Memory B cell (primary cell): ENCODE measurements around the gene GPX4.
"Not testable (repeated sequence)": the region's sequence is repeated elsewhere in the genome, so short reads cannot be mapped to it uniquely, and the experiment has no call there.

ENCODE experiments used
- ATAC-seq: fragments of 150-1000 bp; cut with Tn5 transposase; 2 replicates; pipeline ENCODE4 v1.10.0; 2021; ENCODE audit warnings: low read depth, mild to moderate bottlenecking, moderate library complexity
- DNase-seq, 2 donors: peaks; one replicate each; pipeline ENCODE4 v3.0.0; 2022; ENCODE audit warnings: low spot score in 2 of 2
- H3K27ac Mint-ChIP-seq: one replicate; pipeline ENCODE4 v1.8.0; 2022; ENCODE audit warnings: mild to moderate bottlenecking, moderate library complexity, mixed read lengths
- H3K27me3 Mint-ChIP-seq: one replicate; pipeline ENCODE4 v1.8.0; 2022; ENCODE audit warnings: mixed read lengths
- H3K36me3 Mint-ChIP-seq: one replicate; pipeline ENCODE4 v1.8.0; 2022; ENCODE audit warnings: mild to moderate bottlenecking, mixed read lengths
- H3K4me1 Mint-ChIP-seq: one replicate; pipeline ENCODE4 v1.8.0; 2022; ENCODE audit warnings: mixed read lengths
- H3K4me3 Mint-ChIP-seq: one replicate; pipeline ENCODE4 v1.8.0; 2022; ENCODE audit warnings: mild to moderate bottlenecking, moderate library complexity, mixed read lengths
- H3K9me3 Mint-ChIP-seq: one replicate; pipeline ENCODE4 v1.8.0; 2022; ENCODE audit warnings: mixed read lengths

The GPX4 gene

GRCh38 chr19:1118999-1119398 is 15.2 kb downstream of the GPX4 start:
- no peak for DNase-seq
- Mint-ChIP-seq H3K4me3 (no peak overlapping the region), H3K9me3 (no peaks in the 10 kb centered on the region), H3K36me3 (peaks cover 12% of the 10 kb centered on the region), H3K27me3 (no peaks in the 10 kb centered on the region), H3K4me1 (peaks cover 2% of the 10 kb centered on the region), H3K27ac (no peak overlapping the region)
- no peak for ATAC-seq

GRCh38 chr19:1119475-1120217 is 15.9 kb downstream of the GPX4 start:
- Mint-ChIP-seq H3K27me3 (no peaks in the 10 kb centered on the region), H3K27ac (no peak overlapping the region), H3K36me3 (peaks cover 12% of the 10 kb centered on the region), H3K4me1 (peaks cover 2% of the 10 kb centered on the region), H3K4me3 (no peak overlapping the region), H3K9me3 (no peaks in the 10 kb centered on the region)
- ATAC-seq (no peak), DNase-seq (no peak)

GRCh38 chr19:1121395-1121794 is 17.6 kb downstream of the GPX4 start:
- DNase-seq (no peak), ATAC-seq (no peak)
- Mint-ChIP-seq H3K4me1 (peaks cover 2% of the 10 kb centered on the region), H3K27ac (no peak overlapping the region), H3K4me3 (no peak overlapping the region), H3K27me3 (no peaks in the 10 kb centered on the region), H3K9me3 (no peaks in the 10 kb centered on the region), H3K36me3 (peaks cover 10% of the 10 kb centered on the region)

GRCh38 chr19:1122021-1122971 is 18.5 kb downstream of the GPX4 start:
- Mint-ChIP-seq H3K27ac (no peak overlapping the region), H3K4me3 (no peak overlapping the region), H3K4me1 (peaks cover 2% of the 10 kb centered on the region), H3K36me3 (peaks cover 10% of the 10 kb centered on the region), H3K27me3 (no peaks in the 10 kb centered on the region), H3K9me3 (no peaks in the 10 kb centered on the region)
- no peak for ATAC-seq
- no peak for DNase-seq

GRCh38 chr19:1122972-1123363 is 19.2 kb downstream of the GPX4 start:
- no peak overlapping the region for H3K27ac Mint-ChIP-seq
- no peaks in the 10 kb centered on the region for H3K27me3 Mint-ChIP-seq
- ATAC-seq (peak; percentile 70), DNase-seq (peak in 1 of 2 donors; percentile 58)
- H3K36me3 Mint-ChIP-seq, result peaks cover 10% of the 10 kb centered on the region
- no peaks in the 10 kb centered on the region for H3K9me3 Mint-ChIP-seq
- peaks cover 2% of the 10 kb centered on the region for H3K4me1 Mint-ChIP-seq
- H3K4me3 Mint-ChIP-seq, result no peak overlapping the region

- ATAC-seq (no peak), DNase-seq (no peak)
- Mint-ChIP-seq H3K36me3 (peaks cover 10% of the 10 kb centered on the region), H3K9me3 (no peaks in the 10 kb centered on the region), H3K27ac (no peak overlapping the region), H3K27me3 (no peaks in the 10 kb centered on the region), H3K4me3 (no peak overlapping the region), H3K4me1 (peaks cover 2% of the 10 kb centered on the region)
These were observed 19.6 kb downstream of the GPX4 start for GRCh38 chr19:1123381-1123780.

- Mint-ChIP-seq H3K4me3 (no peak overlapping the region), H3K27me3 (no peaks in the 10 kb centered on the region), H3K36me3 (peaks cover 10% of the 10 kb centered on the region), H3K9me3 (no peaks in the 10 kb centered on the region), H3K27ac (no peak overlapping the region), H3K4me1 (peaks cover 2% of the 10 kb centered on the region)
- no peak for DNase-seq
- ATAC-seq, result no peak
These were observed 20.3 kb downstream of the GPX4 start for GRCh38 chr19:1123885-1124677.

GRCh38 chr19:1125601-1126467 is 22.0 kb downstream of the GPX4 start:
- Mint-ChIP-seq H3K27ac (no peak overlapping the region), H3K4me3 (no peak overlapping the region), H3K4me1 (peaks cover 9% of the 10 kb centered on the region), H3K9me3 (no peaks in the 10 kb centered on the region), H3K36me3 (peaks cover 10% of the 10 kb centered on the region), H3K27me3 (no peaks in the 10 kb centered on the region)
- no peak for ATAC-seq
- no peak for DNase-seq

GRCh38 chr19:1126984-1127760 is 23.4 kb downstream of the GPX4 start:
- DNase-seq (no peak), ATAC-seq (no peak)
- Mint-ChIP-seq H3K27me3 (no peaks in the 10 kb centered on the region), H3K36me3 (peaks cover 3% of the 10 kb centered on the region), H3K4me1 (peaks cover 15% of the 10 kb centered on the region), H3K9me3 (no peaks in the 10 kb centered on the region), H3K27ac (no peak overlapping the region), H3K4me3 (no peak overlapping the region)

GRCh38 chr19:1128106-1128505 is 24.3 kb downstream of the GPX4 start:
- DNase-seq, result no peak
- Mint-ChIP-seq H3K27me3 (no peaks in the 10 kb centered on the region), H3K36me3 (no peaks in the 10 kb centered on the region), H3K27ac (no peak overlapping the region), H3K4me1 (peaks cover 13% of the 10 kb centered on the region), H3K4me3 (no peak overlapping the region), H3K9me3 (no peaks in the 10 kb centered on the region)
- no peak for ATAC-seq

GRCh38 chr19:1129084-1129483 is 25.3 kb downstream of the GPX4 start:
- H3K4me3 Mint-ChIP-seq, H3K27me3 Mint-ChIP-seq, DNase-seq, H3K9me3 Mint-ChIP-seq, ATAC-seq, H3K27ac Mint-ChIP-seq, H3K36me3 Mint-ChIP-seq: not testable (repeated sequence)
- peaks cover 18% of the 10 kb centered on the region for H3K4me1 Mint-ChIP-seq

GRCh38 chr19:1129535-1129934 is 25.7 kb downstream of the GPX4 start:
- no peak for ATAC-seq
- Mint-ChIP-seq H3K36me3 (no peaks in the 10 kb centered on the region), H3K4me1 (peaks cover 18% of the 10 kb centered on the region), H3K4me3 (peak overlapping the region; percentile 27), H3K27me3 (no peaks in the 10 kb centered on the region), H3K27ac (peak overlapping the region; percentile 55), H3K9me3 (no peaks in the 10 kb centered on the region)
- DNase-seq, result no peak
